ENCODE measurements around the gene TNFRSF25.

DNA sequence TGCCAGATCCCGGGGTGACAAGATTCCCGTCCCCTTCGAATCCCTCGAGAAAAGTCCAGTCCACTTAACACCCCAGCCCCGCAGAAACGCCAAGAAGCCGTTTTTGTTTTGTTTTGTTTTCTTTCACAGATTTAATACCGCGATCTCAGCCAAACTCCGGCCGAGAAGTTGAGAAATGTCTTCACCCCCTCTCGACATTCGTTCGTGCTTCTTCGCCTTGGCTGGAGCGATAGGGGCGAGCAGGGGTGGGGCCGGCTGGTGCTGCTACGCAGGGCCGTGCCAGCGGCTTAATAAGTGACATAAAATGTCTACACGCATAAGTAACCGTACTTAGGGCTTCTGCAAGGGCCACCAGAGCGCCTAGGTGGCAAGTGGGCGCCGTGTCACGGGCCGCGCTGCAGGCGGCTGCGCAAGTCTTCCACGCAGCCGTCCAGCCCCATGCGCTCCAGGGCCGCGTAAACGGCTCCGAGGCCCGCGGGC is 4.9 kb downstream of the TNFRSF25 start:
- no peak for TF ChIP-seq ZBTB7A (IDR thresholded peaks at IDR 0.05; ENCODE audit: borderline replicate concordance, control insufficient read depth, low read depth, low read length)
- TF ChIP-seq, protein P1, sequence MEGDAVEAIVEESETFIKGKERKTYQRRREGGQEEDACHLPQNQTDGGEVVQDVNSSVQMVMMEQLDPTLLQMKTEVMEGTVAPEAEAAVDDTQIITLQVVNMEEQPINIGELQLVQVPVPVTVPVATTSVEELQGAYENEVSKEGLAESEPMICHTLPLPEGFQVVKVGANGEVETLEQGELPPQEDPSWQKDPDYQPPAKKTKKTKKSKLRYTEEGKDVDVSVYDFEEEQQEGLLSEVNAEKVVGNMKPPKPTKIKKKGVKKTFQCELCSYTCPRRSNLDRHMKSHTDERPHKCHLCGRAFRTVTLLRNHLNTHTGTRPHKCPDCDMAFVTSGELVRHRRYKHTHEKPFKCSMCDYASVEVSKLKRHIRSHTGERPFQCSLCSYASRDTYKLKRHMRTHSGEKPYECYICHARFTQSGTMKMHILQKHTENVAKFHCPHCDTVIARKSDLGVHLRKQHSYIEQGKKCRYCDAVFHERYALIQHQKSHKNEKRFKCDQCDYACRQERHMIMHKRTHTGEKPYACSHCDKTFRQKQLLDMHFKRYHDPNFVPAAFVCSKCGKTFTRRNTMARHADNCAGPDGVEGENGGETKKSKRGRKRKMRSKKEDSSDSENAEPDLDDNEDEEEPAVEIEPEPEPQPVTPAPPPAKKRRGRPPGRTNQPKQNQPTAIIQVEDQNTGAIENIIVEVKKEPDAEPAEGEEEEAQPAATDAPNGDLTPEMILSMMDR (IDR thresholded peaks at IDR 0.05 in 2 of 3, conservative IDR thresholded peaks at IDR 0.05 in 1 of 3; ENCODE audit: insufficient read depth in 2 of 3, low read depth in 1 of 3, low read length in 3 of 3), result no peak
- no peak for TF ChIP-seq NBN (IDR thresholded peaks at IDR 0.05; ENCODE audit: low read depth)
- TF ChIP-seq HMG20B (CRISPR knock-in tag; IDR thresholded peaks at IDR 0.05), result no peak
- no peak for TF ChIP-seq PHTF2 (CRISPR knock-in tag; IDR thresholded peaks at IDR 0.05)
- TF ChIP-seq CHD4 (IDR thresholded peaks at IDR 0.05; ENCODE audit: insufficient read depth, insufficient replicate concordance, low read depth, low read length, poor library complexity, severe bottlenecking), result no peak
- no peak for TF ChIP-seq KLF10 (CRISPR knock-in tag; IDR thresholded peaks at IDR 0.05)
- TF ChIP-seq RAD21 (CRISPR knock-in tag; conservative IDR thresholded peaks at IDR 0.05 in 1 of 2, IDR thresholded peaks at IDR 0.05 in 1 of 2), result no peak
- TF ChIP-seq SIX5 (IDR thresholded peaks at IDR 0.05; ENCODE audit: borderline replicate concordance in 1 of 2, insufficient read depth in 1 of 2, low read depth in 1 of 2, low read length in 2 of 2), result no peak
- no peak for TF ChIP-seq SMC3 (conservative IDR thresholded peaks at IDR 0.05; ENCODE audit: insufficient read depth, low read depth, low read length)
